NCI-H2196 (cell line): Measurements from ENCODE around the gene FMN1.
A peak's percentile ranks its signal among the peaks of the same experiment; 100 is the strongest.

Experiments used
- DNase-seq: peaks from one replicate; lab custom pipeline; 2025; ENCODE audit not compliant: unreplicated experiment; lab: John Stamatoyannopoulos, UW

FMN1 gene

DNA sequence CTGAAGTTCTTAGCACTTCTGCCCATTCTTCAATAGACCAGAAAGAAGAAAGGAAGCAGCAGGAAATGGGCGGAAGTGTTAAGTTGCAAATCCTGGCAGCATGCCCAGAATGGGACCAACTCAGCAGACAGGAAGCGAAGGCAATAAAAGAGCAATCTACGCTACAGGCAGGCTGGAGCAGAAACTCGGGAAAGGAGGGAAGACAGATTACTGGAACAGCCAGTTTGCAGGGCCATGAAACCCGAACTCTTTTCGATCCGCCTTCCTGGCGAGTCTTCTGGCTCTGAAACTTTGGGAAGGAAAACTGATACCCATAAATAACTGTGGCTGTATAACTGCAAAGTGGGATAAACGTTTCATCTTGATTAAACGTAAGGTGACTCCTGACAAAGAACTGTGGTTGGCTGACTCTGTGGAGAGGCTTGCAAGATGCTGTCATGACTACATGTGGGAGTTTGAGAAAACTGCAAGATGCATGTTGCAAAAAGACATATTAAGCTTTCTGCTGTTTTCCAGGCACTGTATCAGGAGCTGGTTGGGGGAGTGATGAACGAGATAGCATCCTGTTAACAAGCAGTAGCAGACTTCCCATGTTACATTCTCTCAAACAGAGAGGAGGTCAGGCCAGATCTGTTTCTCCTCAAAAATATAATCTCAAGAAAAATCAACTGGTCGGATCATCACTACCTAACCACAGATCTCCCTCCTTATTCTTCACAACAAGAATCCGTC, 67.8 kb downstream of the FMN1 start:
- DNase-seq: peak; percentile 74

DNA sequence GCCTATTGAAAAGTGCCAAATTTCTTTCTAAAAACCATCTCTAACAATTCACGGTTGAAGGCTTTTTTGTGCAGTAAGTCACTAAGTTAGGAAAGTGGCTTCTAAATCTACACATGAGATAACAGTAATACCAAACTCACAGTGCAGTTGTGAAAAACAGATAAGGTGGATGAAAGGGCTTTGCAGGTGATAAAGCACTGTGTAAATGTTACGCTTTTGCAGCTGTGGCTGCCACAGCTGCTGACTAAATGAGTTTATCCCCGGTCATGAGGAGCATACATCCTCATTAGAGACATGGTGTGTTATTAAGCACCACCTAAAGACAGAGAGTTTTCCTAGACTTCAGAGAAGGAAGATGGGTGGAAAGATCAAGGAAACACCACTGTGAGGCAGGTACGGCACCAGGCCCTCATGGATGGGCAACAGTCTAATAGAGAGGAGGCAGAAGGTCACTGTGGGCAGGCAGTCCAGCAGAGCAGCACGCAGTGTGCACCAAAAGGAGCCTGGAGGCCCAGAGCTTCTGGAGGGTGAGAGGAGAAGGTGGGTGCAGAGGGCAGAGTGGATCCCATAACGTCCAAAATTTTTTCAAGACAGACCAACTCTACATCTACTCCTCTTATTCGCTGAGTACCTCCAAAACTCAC, 68.5 kb downstream of the FMN1 start:
- no peak for DNase-seq

DNA sequence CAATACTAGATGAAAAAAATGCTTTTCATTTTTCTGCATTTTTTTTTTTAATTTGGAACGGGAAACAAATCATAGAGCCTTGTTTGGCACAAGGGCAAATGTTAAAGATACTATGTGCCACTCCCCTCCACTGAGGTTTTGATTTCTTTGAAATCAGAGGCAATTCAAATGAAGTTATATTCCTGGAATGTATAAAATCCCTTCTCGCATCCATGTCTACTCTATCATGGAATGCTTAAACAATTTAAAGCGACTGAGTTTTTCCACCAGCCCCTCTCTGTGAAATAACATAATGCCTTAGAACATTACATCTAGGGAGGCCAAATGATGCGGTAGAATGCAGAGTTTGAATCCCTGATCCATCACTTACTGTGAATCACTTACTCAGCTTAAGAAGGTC, 69.7 kb downstream of the FMN1 start:
- DNase-seq: no peak

DNA sequence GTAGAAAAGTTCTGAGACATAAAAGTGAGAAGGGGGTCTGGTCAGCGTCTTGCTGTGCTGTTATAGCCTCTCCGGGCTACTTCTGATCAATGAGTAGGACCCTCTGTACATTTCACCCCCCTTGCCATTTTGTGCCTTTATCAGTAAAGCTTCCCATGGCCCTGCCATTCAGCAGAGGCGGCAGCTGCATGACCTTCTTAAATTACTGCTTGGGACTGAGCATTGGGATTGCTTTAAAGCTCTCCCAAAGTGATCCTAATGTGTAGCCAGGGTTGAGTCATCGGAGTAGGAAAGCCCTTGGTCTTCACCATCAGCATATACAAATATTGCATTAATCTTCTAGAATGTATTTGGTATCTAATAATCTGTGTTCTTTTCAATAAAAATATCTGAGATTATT, 70.2 kb downstream of the FMN1 start:
- DNase-seq: no peak

DNA sequence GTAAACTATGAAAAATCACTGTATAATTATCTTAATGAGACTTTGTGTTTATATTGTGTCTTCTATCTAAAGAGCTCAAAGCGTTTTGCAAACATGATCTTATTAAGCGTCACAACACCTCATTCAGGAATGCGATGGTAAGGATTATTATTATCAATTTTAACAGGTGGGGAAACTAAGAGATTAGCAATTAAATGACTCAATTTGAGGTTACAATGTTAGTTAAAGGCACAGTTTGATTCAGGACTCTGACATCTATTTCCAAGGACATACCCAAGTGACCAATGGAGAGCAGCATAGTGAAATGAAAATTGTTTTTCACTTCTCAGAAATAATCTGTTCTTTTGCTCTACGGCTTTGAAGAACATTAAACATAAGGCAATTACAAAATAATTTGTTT, 74.6 kb downstream of the FMN1 start:
- DNase-seq: no peak

DNA sequence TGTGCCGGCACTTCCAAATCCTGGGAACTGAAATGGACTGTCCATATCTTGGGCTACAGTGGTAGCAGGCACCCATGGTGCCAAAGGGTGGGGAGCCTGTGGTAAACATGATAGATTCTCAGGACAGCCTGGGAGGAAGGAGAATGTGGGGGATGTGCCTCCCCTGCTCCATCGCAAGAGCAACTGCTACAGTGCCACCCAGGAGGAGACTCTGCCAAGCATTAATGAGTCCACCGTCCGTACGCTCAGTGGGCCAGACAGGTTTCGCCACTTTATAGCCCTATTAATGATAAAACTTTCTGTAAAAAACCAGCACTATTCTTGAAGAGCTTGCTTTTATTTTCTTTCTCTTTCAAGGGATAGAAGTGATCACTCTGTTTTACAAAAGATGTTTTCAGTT, 75.2 kb downstream of the FMN1 start:
- no peak for DNase-seq

DNA sequence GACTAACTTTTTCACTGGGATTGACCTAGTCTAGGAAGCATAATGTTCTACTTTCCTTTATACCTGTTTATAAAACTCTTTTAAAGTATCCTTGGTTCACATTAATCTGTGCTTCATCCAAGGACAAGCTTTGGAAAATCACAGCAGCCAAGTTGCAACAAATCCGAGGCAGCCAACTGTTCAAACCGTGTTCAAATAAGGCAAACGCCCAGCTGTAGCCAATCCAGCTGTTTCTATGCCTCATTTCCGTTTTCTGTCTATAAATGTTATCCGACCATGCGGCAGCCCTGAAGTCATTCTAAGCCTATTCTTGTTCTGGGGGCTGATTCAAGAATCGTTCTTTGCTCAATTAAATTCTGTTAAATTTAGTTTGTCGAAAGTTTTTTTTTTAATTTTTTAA, 78.3 kb downstream of the FMN1 start:
- no peak for DNase-seq

DNA sequence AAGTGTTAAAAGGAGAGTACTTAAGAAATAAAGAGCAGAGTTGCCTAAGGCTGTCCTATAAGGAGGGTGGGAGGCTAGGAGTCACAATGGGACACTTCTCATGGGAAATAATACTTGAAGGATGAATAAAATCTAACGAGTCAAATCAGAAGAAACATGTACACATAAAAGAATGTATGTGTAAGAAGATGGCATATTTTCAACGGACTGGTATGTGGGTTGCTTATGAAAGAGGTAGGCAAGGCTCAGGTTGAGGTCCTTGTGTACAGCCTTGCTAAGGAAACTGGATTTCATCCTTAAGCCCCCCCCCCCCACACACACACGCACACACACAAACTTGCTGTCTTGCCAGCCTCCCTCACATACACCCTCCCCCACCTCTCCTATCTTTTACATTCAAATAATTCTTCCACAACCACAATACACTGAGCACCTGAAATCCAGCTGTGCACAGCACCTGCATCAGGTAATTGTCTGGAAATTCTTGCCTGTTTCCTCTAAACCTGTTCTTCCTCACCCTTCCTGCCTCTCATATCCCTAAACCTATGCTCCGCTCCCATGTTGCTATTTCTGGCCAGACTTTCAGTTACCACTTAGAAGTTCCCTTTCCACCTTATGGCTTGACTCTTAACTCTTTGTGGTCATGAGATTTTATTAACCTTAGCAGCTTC, 79.2 kb downstream of the FMN1 start:
- DNase-seq: no peak

DNA sequence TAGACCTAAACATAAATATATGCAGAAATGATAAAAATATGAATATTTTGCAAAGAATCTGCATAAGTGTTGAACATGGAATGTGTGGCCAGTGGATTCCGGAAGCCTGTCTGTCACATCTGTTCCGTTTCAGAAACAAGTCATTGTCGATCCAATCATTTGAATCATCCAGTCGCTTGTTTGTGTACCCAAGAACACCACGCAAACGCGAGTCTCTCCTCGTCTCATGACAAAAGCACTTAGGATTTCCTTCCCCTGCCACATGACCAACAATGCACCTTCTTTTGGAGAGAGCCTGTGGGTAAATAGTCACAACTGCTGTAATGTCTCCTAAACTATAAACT, 80.2 kb downstream of the FMN1 start:
- no peak for DNase-seq

DNA sequence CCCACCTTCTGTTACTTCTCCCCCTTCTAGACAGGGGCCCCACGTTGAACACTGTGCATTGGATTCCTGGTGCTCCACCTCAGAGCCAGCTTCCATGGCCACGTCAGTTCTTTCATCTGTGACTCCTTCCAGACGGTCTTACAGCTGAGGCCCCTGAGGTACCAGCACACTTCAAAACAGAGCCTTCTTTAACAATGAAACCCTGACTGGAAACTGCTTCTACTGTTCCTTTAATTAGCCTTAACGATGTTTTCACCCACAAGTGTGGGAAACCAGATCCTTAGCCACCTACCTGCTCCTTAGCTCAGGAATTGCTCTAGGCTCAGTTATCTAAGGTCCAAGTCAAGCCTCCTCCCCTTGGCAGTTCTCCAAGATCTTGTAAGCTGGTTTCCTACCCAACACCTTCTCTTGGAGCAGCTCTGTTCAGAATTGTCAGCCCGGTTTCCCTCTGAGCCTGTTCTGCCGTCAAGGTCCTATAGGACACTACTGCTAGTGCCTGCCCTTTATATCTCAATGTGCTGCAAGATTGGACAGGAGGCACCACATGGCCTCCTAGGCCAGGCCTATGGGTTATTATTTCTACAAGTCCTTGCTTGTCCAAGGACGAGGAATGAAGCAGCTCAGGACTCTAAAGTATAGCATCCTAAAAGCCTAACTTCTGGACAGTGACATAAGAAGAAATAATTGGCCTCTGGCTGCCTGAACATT, 80.7 kb downstream of the FMN1 start:
- no peak for DNase-seq

DNA sequence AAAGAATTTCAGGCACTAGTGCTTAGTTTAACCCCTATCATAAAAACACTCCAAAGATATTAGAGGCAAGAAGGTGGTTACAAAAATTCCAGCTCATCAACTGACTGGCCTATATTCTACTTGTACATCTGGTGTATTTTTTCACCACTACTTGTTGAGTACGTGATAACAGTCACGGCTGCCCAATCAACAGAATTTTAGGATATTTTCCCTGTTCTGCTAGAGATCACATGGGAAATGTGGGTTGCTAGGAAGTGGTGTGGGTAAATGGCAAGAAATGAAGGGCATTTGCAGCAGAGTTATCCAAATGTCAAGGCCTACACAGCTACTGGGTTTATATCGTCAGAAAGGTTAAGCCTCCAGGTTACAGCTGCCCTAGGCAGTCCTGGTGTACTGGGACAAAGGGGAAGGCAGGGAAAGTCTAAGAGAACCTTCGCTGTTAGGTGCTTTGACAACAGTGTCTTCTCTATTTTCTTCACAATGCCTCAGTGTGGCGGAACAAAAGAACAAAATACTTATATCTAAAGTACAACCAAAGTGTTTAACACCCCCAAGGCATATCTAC, 81.9 kb downstream of the FMN1 start:
- DNase-seq: no peak

DNA sequence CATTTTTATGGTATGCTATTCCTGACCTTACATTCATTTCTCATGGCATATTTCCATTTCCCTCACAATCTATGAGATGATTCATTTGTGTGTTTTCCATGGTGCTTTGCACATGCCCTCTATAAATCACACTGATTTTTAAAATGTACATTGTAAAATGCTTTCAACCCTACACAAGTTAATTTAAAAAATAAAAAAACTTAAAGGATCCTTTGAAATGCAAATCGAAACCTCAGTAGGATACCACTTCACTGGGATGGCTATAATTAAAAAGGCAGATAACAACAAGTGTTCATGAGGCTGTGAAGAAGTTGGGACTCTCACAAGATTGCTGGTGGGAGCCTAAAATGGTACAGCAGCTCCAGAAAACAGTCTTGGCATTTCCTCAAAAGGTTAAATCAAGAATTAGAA, 83.5 kb downstream of the FMN1 start:
- DNase-seq: no peak

DNA sequence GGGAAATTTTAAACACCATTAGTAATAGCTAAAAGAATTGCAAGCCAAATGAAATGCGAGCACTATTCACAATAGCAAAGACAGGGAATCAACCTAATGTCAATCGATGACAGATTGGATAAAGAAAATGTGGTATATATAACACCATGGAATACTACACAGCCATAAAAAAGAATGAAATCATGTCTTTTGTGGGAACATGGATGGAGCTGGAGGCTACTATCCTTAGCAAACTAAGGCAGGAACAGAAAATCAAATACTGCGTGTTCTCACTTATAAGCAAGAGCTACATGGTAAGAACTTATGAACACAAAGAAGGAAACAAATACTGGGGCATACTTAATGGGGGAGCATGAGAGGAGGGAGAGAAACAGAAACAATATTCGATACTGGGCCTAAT, 85.2 kb downstream of the FMN1 start:
- no peak for DNase-seq

DNA sequence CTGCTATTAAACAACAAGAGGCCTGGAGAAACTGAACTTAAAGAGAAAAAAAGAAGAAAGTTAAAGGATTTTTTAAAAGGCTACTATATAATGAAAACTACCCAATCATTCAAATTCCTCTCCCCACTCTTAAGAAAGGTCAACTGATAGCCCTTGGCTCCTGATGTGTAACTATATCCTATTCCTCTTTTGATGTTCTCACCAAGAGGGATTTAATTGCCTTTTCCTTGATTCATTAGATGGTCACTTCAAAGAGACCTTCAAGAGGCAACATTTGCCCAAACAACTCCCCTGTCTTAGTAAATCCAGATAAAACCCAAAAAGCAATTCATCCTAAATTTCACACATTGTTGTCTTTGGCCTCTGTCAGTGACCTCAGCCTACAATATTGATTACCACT, 86.0 kb downstream of the FMN1 start:
- DNase-seq: no peak

DNA sequence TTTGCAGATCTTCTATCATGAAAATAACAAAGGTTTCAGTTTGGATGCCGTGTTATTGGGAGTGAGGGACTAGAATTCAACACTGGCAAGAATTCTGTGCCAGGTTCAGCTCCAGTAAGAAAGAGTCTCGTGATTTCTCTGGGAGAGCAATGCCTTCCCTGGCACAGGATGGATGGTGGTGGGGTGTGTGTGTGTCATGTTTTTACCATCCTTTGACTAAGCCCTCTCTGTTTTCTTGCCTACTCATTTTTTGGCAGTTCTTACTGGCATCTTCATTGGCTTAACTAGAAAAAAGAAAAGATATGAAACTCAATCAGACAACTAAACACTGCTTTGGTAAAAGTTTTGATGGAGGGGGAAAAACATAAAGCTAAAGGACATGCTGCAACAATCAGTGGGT, 86.6 kb downstream of the FMN1 start:
- no peak for DNase-seq

DNA sequence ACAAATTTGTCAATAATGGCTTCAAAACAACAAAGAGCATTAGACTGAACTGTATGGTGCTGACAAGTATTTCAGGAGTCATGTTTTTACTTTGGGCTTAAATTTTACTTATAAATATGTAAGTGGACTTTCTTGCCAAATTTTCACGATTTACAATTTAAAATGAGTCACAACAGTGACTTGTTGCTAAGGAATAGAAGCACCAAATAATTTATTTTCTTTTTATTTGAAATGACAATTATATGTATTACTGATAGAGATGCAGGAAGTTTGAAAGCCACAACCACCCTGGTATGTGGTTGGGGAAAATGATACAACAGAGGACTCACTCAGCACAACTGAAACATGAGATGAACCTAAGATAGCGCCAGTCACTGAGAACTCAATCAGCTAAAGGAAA, 90.3 kb downstream of the FMN1 start:
- DNase-seq: no peak

DNA sequence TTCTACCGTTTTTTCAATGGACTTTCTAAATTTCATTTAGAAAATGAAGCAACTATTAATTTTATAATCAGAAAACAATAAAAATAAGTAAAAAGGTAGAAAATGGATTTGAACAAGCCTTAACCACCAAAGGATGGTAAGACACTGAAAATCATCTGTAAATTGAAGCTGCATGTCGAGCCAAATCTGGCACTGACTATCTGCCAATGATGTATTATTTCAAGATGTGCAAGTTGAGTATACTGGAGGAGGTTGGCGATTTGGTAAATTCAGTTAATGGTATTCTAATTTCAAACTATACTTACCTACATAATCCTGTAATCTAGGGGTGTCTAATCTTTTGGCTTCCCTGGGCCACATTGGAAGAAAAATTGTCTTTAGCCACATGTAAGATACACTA, 93.5 kb downstream of the FMN1 start:
- no peak for DNase-seq

DNA sequence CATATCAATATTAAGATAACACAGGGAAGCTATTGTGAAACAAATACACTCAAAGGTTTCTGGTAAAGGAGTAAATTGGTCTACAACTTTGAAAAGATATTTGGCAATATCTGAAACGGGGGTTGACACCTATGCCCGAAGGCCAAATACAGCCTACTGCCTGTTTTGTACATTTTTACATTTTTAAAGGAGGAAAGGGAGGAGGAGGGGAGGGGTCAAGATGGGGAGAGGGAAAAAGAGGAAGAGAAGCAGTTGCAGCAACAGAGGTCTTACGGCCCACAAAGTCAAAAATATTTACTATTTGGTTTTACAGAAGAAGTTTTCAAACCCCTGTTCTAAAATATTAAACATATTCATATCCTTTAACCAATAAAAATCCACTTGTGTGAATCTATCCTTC, 94.2 kb downstream of the FMN1 start:
- DNase-seq: no peak

DNA sequence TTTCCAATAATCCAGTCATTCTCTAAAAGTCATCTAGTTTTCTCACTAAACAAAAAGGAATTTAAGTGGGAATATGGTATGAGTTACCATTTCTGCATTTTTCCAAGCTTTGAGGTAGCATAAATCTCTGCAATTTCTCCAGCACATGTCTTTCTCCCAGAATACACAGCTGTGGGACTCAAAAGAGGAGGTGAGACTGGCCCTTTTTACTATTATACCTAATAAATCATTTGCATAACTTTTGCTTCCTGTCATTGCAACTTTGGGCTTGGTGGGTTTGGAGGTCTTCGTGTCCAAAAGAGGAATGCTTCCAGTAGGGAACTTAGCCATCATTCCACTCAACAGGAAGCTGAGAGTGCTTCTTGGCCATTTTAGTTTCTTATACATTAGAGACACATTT, 94.8 kb downstream of the FMN1 start:
- no peak for DNase-seq

DNA sequence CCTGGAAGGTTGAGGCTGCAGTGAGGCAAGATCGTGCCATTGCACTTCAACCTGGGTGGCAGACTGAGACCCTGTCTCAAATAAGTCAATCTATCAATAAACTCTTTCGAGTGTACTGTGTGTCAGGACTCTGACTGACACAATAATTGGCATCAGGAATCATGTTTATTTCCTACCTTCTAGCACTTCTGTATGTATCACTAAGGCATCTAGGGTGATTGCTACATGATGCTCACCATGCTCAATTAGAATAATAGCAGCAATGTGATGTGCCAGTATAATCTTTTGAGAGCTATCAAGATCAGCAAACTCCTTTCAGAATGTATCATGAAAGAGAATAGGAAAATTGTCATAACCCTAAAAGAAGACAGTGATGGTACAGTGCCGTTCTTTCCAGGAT, 95.3 kb downstream of the FMN1 start:
- DNase-seq: no peak
